NCI-H1694 (cell line): ENCODE results near the gene ADAMTS13.
A peak's percentile ranks its signal among the peaks of the same experiment; 100 is the strongest.
"Not testable (repeated sequence)": the region's sequence is repeated elsewhere in the genome, so short reads cannot be mapped to it uniquely, and the experiment has no call there.

Source experiments
- DNase-seq: peaks from one replicate; lab custom pipeline; 2025; lab: John Stamatoyannopoulos, UW

Gene ADAMTS13

DNA sequence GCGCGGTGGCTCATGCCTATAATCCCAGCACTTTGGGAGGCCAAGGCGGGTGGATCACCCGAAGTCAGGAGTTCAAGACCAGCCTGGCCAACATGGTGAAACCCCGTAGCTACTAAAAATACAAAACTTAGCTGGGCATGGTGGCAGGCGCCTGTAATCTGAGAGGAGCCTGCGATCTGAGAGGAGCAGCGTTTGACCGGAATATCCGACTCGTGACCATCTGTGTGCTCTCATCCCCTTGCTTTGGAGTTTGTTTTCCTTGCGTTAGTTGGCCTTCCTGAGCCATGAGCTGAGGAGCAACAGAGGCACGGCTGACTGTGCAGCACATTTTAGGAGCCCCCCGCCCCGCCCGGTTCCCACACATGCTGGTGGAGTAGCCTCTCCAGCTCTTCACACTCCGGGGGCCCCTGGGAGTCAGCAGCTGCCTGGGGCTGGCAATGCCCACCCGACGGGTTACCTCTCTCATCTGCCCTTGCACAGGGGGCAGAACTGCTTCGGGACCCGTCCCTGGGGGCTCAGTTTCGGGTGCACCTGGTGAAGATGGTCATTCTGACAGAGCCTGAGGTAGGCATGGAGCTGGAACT, 3.0 kb downstream of the ADAMTS13 start:
- no peak for DNase-seq

DNA sequence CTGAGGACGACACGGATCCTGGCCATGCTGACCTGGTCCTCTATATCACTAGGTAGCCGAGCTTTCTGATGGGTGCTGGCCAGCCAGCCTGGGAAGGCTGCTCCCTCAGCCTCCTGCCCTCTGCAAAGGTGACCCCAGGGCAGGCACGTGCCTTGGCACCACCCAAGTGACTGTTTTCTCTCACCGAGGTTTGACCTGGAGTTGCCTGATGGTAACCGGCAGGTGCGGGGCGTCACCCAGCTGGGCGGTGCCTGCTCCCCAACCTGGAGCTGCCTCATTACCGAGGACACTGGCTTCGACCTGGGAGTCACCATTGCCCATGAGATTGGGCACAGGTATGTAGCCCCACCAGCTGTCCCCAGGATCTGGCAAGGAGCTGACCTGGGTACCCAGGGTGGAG, 3.8 kb downstream of the ADAMTS13 start:
- DNase-seq, result no peak

DNA sequence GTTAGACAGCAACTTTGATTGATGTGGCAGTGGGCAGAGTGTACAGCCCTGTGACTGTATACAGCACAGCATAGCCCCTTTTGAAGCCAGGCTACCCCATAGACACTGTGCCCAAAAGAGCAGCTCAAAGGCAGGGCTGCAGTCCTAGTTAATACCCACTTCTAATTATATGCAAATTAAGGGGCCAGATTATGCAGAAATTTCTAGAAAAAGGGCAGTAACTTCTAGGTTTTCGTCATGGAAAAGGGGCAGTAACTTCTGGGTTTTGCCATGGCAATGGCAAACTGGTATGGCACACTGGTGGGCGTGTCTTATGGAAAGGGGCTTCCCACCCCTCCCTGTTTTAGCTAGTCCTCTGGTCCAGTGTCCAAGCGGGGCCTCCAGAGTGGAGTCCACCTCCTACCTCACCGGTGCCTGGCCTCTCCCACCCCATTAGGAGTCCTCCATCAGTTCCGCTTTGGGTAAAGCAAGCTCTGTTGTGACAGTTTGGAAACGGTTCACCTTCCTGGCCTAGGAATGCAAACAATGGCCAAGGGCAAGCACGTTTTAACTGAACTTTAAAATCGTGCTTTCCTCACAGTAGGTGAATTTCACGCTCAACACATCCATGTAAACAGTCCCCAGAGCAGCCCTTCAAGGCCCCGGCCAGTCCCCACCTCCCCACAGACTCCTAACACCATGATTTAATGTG, 5.6 kb downstream of the ADAMTS13 start:
- no peak for DNase-seq

GRCh38 chr9:133428617-133429101, 6.5 kb downstream of the ADAMTS13 start:
- DNase-seq, result no peak

DNA sequence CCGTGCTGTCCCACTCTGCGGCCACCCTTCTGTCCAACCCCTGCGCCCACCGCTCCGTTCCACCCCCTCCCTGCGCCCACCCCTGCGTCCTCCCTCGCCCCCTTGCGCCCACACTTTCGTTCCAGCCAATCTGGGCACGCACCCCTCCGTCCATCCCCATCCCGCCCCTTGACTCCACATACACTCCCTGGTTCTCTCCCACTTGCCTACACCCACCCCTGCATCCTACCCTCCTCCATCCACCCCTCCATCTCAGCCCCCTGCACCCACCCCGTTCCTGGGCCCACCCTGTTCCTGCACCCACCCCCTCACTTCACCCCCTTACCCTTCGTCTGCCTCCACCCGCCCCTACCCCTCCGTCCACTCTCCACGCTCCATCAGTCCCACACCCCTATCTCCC, 7.0 kb downstream of the ADAMTS13 start:
- no peak for DNase-seq

- DNase-seq, result no peak
Observed at GRCh38 chr9:133429641-133430161, 7.5 kb downstream of the ADAMTS13 start.

GRCh38 chr9:133430244-133430643, 8.1 kb downstream of the ADAMTS13 start:
- no peak for DNase-seq

DNA sequence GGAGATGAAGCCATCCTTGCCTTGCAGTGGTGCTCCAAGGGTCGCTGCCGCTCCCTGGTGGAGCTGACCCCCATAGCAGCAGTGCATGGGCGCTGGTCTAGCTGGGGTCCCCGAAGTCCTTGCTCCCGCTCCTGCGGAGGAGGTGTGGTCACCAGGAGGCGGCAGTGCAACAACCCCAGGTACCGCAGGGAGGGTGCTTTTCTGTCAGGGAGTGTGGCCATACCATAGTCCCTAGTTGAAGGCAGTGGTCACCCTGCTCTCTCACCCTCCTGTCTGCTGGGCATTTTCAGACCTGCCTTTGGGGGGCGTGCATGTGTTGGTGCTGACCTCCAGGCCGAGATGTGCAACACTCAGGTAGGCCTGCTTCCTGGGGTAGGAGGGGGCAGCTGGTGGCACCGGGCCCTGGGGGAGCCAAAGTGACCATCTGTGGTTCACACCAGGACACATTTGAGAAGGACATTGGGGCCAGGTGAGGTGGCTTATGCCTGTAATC, 11.2 kb downstream of the ADAMTS13 start:
- no peak for DNase-seq

DNA sequence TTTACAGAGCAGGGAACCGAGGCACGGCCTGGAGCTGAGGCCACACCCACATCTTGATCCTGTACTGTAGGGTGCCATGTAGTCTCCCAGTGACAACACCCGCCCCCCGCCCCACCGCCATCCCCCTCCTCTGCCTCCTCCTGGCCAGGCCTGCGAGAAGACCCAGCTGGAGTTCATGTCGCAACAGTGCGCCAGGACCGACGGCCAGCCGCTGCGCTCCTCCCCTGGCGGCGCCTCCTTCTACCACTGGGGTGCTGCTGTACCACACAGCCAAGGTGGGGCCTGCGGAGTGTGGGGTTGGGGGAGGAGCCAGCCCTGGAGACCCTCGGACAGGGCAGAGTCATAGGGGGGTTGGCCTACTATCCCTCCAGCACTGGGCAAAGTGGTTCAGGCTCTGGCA, 14.5 kb downstream of the ADAMTS13 start:
- no peak for DNase-seq

DNA sequence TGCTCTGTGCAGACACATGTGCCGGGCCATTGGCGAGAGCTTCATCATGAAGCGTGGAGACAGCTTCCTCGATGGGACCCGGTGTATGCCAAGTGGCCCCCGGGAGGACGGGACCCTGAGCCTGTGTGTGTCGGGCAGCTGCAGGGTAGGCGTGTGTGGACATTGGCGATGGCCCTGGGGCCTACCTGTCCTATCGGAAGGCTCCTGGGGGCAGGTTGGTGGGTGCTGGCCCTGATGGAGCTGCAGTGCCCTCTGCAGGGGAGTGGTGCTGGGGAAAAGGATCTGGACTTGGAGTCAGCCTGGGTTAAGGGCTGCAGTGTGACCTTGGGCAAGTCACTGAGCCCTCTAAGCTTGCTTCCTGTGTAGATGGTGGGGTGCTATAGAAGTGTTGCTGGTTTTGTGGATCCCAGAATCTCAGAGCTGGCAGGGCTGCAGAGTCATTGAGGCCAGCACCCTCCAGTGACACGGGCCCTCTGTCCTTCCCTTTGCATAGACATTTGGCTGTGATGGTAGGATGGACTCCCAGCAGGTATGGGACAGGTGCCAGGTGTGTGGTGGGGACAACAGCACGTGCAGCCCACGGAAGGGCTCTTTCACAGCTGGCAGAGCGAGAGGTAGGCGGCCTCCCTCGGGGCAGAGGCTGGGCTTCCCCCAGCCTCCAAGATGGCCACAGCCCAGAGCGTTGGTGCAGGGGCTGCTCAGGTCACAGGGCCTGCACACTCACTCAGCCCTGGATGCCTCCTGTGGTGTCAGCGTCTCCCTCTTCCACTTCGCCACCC, 15.8 kb downstream of the ADAMTS13 start:
- DNase-seq, result no peak

DNA sequence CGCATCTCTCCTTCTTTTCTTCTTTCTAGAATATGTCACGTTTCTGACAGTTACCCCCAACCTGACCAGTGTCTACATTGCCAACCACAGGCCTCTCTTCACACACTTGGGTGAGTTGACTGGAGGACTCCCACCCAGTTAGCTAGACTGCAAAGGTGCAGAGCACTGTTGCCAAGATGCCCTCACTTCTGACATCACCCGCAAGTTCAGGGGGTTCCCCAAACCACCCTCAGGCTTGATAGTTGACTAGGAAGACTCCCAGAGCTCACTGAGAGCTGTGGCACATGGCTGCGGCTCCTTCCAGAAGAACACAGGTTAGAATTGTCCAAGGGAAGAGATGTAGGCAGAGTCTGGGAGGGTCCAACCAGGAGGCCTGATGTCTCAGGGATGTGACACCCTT, 17.2 kb downstream of the ADAMTS13 start:
- no peak for DNase-seq

DNA sequence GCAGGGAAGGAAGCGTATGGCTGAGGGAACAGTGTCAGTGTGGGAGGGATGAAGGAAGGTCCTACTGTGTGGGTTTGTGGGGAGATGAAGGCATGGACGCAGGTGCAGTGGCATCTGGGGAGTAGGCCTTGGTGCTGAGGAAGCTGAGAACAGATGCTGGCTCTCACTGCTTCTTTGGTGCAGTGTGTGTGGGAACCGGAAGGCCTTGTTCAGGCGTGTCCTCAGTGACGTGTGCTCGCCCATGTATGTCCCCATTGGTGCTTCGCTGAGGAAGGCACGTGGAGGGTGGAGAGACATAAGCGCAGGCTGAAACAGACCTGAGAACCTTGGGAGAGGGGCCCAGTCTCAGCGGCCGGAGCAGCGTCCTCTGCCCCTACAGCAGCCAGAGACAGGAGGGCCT, 18.7 kb downstream of the ADAMTS13 start:
- DNase-seq, result no peak

GRCh38 chr9:133441571-133441970, 19.4 kb downstream of the ADAMTS13 start:
- no peak for DNase-seq

DNA sequence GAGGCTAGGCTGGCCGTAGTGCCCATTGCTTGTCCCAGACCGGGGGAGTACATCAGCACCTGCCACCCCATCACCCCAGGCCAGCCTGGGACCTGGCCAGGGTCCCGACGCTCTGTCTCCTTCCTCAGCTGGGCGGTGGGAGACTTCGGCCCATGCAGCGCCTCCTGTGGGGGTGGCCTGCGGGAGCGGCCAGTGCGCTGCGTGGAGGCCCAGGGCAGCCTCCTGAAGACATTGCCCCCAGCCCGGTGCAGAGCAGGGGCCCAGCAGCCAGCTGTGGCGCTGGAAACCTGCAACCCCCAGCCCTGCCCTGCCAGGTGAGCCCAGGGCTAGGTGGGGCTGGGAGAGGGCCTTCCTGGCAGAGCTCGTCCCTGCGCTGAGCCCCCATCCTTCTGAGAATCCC, 21.1 kb downstream of the ADAMTS13 start:
- DNase-seq, result no peak

DNA sequence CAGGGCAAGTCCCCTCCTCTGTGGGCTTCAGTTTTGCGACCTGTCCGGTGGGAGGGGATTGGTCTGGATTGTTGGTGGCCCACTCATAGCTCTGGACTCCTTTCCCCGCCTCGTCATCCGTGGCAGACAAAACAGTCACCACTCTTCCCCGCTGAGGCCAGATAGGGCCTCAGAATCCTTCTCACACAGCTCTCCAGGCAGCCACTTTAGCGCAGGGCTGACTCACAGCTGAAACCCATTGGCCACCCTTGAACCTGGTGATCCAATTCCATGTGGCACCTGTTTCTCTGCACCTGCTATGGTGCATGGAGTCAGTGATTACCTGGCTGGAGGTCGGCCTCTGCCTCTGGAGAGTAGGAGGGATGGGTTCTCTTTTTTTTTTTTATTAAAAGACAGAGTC, 21.8 kb downstream of the ADAMTS13 start:
- no peak for DNase-seq

DNA sequence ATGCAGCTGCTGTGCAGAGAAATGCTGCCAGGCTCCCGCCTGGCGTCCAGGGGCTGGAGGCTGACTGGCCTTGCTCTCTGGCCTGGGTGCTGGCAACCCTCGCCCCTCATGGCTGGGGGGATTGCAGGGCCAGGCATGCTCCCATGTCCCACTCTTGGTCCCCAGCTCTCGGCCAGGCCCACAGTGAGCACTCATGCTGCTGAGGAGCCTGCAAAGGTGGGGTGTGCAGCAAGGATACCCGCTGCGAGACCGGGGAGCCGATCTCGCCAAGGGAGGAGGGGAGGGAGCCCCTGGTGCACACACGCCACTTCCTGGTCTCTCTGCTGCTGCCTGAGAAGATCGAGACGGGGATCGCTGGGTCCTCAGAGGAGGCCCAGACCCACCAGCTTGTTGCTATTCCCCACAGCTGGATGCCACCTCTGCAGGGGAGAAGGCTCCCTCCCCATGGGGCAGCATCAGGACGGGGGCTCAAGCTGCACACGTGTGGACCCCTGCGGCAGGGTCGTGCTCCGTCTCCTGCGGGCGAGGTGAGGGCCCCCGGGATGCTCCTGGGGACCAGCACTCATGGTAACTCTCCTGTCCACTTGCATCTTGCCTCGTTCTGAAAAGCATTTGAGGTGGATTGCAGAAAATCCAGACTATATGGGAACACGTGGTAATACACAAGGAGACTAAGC, 23.3 kb downstream of the ADAMTS13 start:
- DNase-seq, result no peak

- DNase-seq, result no peak
Observed at GRCh38 chr9:133448487-133448972, 26.4 kb downstream of the ADAMTS13 start.

DNA sequence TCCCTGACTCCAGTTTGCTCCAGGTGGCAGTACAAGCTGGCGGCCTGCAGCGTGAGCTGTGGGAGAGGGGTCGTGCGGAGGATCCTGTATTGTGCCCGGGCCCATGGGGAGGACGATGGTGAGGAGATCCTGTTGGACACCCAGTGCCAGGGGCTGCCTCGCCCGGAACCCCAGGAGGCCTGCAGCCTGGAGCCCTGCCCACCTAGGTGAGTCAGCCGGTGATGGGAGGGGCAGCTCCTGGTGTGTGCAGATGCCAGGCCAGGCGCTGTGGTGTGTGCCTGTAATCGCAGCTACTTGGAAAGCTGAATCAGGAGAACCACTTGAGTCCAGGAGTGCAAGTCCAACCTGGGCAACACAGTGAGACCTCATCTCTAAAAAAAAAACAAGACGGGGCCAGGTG, 27.6 kb downstream of the ADAMTS13 start:
- no peak for DNase-seq

DNA sequence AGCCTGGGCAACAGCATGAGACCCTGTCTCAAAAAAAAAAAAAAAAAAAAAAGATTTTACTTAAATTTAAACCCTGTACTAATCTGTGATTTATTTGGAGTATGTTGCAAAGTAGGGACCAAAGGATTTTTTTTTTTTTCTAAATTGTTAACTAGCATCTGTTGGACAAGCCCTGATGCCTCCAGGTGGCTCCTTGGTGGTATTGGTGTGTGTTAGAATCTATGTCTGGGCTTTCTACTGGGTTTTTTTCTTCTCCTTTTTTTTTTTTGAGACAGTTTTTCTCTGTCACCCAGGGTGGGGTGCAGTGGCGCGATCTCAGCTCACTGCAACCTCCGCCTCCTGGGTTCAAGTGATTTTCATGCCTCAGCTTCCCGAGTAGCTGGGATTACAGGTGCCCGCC, 29.7 kb downstream of the ADAMTS13 start:
- DNase-seq, result not testable (repeated sequence)

DNA sequence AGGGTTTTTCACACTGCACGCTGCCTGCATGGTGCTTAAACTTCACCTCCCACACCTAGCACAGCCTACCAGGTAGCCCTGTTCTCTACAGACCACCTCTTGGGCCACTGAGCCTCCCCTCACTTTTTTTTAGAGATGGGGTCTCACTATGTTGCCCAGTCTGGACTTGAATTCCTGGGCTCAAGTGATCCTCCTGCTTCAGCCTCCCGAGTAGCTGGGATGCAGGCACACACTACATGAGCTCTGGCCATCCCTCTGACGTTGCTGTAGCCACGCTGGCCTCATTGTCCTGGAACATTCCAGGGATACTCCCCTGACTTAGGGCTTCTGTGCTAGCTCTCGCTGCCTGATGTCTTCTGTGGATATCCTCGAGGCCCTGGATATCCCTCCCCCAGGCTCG, 30.4 kb downstream of the ADAMTS13 start:
- DNase-seq, result no peak

DNA sequence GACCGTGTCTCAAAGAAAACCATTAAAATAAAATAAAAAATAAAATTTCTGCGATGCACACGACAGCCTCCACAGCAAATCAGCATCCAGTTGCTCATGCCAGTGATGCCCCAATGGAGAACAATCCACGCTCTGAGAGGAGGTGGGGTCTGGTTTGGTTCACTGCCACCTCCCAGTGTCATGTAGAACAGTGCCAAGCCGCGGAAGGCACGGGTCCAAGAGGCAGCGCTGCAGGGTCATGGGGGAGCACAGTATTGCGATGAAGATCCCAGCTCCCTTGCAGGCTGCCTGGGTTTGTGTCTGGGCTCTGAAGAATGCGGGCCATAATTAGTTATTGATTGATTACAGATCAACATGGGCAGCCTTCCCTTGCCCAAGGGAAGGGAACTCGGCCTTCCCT, 31.5 kb downstream of the ADAMTS13 start:
- peak; percentile 8 for DNase-seq

- DNase-seq, result no peak
Observed at GRCh38 chr9:133454325-133454724, 32.2 kb downstream of the ADAMTS13 start.
